ENCODE data around the gene PLCB4. TPM values are rescaled to one million over a fixed set of nuclear protein-coding genes. Genes with fewer than 3 reads are reported as not detected.

The PLCB4 gene
- total RNA-seq, 4 donors from 2014 or later = 20.6 to 45.9 (median 34.2) TPM

DNA sequence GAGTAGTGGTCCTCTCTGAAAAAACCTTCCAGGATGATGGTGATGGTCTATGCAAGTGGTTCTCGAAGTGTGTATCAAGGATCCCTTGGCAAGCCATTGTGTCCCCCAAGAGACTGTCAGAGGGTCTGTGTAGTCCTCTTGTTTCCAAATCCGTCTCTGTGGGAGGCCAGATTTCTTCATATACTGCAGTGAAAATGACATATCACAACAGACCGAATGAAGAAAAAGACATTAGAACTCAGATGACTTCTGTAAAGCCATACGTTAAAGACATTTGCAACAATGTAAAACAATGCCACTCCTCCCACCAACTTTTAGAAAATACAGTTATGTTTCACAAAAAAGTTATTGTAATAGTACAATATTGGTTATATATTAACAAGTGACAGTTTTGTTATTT, 418.3 kb downstream of the PLCB4 start:
- DNase-seq = no peak
- intact Hi-C loops (cut with DNase I; ENCODE audit: low total_unique reads) = no loop called here
- no peak overlapping the region for H3K27ac ChIP-seq
- no peak for TF ChIP-seq POLR2A (IDR thresholded peaks at IDR 0.05)
- no peak for TF ChIP-seq POLR2AphosphoS5 (IDR thresholded peaks at IDR 0.05)
- TF ChIP-seq EP300 (IDR thresholded peaks at IDR 0.05; ENCODE audit: low read depth) = no peak
- TF ChIP-seq, protein P1, sequence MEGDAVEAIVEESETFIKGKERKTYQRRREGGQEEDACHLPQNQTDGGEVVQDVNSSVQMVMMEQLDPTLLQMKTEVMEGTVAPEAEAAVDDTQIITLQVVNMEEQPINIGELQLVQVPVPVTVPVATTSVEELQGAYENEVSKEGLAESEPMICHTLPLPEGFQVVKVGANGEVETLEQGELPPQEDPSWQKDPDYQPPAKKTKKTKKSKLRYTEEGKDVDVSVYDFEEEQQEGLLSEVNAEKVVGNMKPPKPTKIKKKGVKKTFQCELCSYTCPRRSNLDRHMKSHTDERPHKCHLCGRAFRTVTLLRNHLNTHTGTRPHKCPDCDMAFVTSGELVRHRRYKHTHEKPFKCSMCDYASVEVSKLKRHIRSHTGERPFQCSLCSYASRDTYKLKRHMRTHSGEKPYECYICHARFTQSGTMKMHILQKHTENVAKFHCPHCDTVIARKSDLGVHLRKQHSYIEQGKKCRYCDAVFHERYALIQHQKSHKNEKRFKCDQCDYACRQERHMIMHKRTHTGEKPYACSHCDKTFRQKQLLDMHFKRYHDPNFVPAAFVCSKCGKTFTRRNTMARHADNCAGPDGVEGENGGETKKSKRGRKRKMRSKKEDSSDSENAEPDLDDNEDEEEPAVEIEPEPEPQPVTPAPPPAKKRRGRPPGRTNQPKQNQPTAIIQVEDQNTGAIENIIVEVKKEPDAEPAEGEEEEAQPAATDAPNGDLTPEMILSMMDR (IDR thresholded peaks at IDR 0.05) = no peak
- WGBS, 2 donors (ENCODE audit: low coverage in 1 of 2) = 84 to 85% methylated on average over 3 to 4 of the region's 4 CpGs
- no peaks in the 10 kb centered on the region for H3K27me3 ChIP-seq
- in situ Hi-C loops (cut with MboI; ENCODE audit: low pct_ligation_motif_present in 1 of 4, low pct_unique_long_range_greater_than_20kb in 1 of 4, low sequenced_read_pairs in 3 of 4) = no loop called here
- H3K4me1 ChIP-seq = no peaks in the 10 kb centered on the region
- no peak overlapping the region for H3K4me3 ChIP-seq
- no peaks in the 10 kb centered on the region for H3K9me3 ChIP-seq
- no peaks in the 10 kb centered on the region for H3K36me3 ChIP-seq

DNA sequence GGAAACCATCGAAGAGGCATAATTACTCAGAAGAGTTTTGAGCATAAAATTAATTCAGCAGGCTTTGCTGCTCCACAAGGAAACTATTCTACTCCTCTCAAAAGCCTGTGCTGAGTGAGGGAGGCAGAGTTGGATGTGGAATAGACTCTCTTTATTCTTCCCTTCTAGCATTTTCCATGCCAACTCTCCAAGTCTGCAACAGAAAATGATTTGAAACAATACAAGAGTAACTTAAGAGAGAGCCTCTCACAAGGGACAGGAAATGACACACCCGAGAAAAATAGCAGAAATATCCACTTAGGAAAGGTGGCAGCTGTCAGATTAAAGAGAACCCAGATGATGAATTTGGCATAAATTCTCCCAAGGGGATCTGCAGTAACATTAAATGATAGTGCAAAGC, 419.2 kb downstream of the PLCB4 start:
- no peaks in the 10 kb centered on the region for H3K4me1 ChIP-seq
- no peaks in the 10 kb centered on the region for H3K36me3 ChIP-seq
- in situ Hi-C loops (cut with MboI; ENCODE audit: low pct_ligation_motif_present in 1 of 4, low pct_unique_long_range_greater_than_20kb in 1 of 4, low sequenced_read_pairs in 3 of 4) (no loop called here), intact Hi-C loops (cut with DNase I; ENCODE audit: low total_unique reads) (no loop called here)
- WGBS, 2 donors (ENCODE audit: low coverage in 1 of 2) = 53 to 56% methylated on average over 2 of the region's 2 CpGs
- TF ChIP-seq EP300 (IDR thresholded peaks at IDR 0.05; ENCODE audit: low read depth) = no peak
- TF ChIP-seq POLR2A (IDR thresholded peaks at IDR 0.05) = no peak
- TF ChIP-seq, protein P1 (IDR thresholded peaks at IDR 0.05) = no peak
- no peak for TF ChIP-seq POLR2AphosphoS5 (IDR thresholded peaks at IDR 0.05)
- no peaks in the 10 kb centered on the region for H3K27me3 ChIP-seq
- H3K9me3 ChIP-seq = no peaks in the 10 kb centered on the region
- DNase-seq = no peak
- no peak overlapping the region for H3K27ac ChIP-seq
- no peak overlapping the region for H3K4me3 ChIP-seq

DNA sequence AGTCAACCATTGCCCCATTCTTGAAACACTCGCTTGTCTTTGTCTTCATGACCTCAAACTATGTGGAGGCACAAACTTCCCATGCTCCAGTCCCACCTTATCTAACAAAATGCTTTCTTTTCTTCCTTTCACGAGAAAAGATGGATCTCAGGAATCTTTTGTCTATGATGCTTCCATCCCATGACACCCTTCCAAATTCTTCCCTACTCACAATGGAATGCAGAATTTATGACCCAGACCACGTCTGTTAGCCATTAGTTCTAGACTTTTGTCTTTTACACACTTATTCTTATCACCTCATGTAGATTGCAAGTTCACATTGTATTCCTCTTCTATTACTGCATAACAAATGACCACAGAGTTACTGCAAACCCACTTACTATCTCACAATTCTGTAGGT, 421.3 kb downstream of the PLCB4 start:
- in situ Hi-C loops (cut with MboI; ENCODE audit: low pct_ligation_motif_present in 1 of 4, low pct_unique_long_range_greater_than_20kb in 1 of 4, low sequenced_read_pairs in 3 of 4) = no loop called here
- DNase-seq = no peak

DNA sequence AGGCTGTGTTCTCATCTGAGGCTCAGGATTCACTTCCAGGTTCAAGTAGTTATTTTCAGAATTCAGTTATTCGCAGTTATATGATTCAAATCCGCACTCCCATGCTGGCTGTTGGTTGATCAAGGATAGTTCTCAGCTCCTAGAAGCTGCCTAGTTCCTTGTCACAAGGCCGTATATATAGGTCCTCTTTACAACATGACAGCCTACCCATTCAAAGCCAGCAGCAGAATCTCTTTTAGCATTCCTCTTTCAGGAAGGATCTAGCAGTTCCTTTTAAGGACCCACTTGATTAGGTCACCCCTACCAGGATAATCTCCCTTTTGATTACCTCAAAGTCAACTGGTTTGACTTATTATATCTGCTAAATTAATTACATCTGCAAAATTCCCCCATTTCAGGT, 421.7 kb downstream of the PLCB4 start:
- intact Hi-C loops (cut with DNase I; ENCODE audit: low total_unique reads) = no loop called here
- DNase-seq = no peak
- WGBS, 2 donors (ENCODE audit: low coverage in 1 of 2) = 87 to 100% methylated on average over 1 to 3 of the region's 3 CpGs

More for the DNA sequence above, 421.3 kb downstream of the PLCB4 start:
- 63 to 74% methylated on average over 3 of the region's 3 CpGs for WGBS, 2 donors (ENCODE audit: low coverage in 1 of 2)
- TF ChIP-seq POLR2AphosphoS5 (IDR thresholded peaks at IDR 0.05) (no peak), POLR2A (IDR thresholded peaks at IDR 0.05) (no peak)
- TF ChIP-seq, protein P1 (IDR thresholded peaks at IDR 0.05) = no peak
- no peaks in the 10 kb centered on the region for H3K36me3 ChIP-seq
- H3K9me3 ChIP-seq = no peaks in the 10 kb centered on the region
- H3K4me1 ChIP-seq = no peaks in the 10 kb centered on the region
- intact Hi-C loops (cut with DNase I; ENCODE audit: low total_unique reads) = no loop called here
- no peak overlapping the region for H3K27ac ChIP-seq
- H3K27me3 ChIP-seq = no peaks in the 10 kb centered on the region
- H3K4me3 ChIP-seq = no peak overlapping the region

More for the DNA sequence above, 421.7 kb downstream of the PLCB4 start:
- H3K4me1 ChIP-seq = no peaks in the 10 kb centered on the region
- no peaks in the 10 kb centered on the region for H3K36me3 ChIP-seq
- H3K27me3 ChIP-seq = no peaks in the 10 kb centered on the region
- TF ChIP-seq EP300 (IDR thresholded peaks at IDR 0.05; ENCODE audit: low read depth) (no peak), POLR2A (IDR thresholded peaks at IDR 0.05) (no peak), POLR2AphosphoS5 (IDR thresholded peaks at IDR 0.05) (no peak)
- TF ChIP-seq, protein P1 (IDR thresholded peaks at IDR 0.05) = no peak
- no peak overlapping the region for H3K4me3 ChIP-seq
- in situ Hi-C loops (cut with MboI; ENCODE audit: low pct_ligation_motif_present in 1 of 4, low pct_unique_long_range_greater_than_20kb in 1 of 4, low sequenced_read_pairs in 3 of 4) = no loop called here
- H3K9me3 ChIP-seq = no peaks in the 10 kb centered on the region
- H3K27ac ChIP-seq = no peak overlapping the region

Measured in transverse colon (tissue), 4 donors.